Measurements from ENCODE around the gene MPRIP.
A peak's percentile ranks its signal among the peaks of the same experiment; 100 is the strongest.
"Not testable (repeated sequence)": the region's sequence is repeated elsewhere in the genome, so short reads cannot be mapped to it uniquely, and the experiment has no call there.

MPRIP gene

GRCh38 chr17:17191961-17192381 lies 149.7 kb downstream of the MPRIP start:
- FAIRE-seq = no peak

- FAIRE-seq = not testable (repeated sequence)
Observed at GRCh38 chr17:17195466-17195865, 153.2 kb downstream of the MPRIP start.

DNA sequence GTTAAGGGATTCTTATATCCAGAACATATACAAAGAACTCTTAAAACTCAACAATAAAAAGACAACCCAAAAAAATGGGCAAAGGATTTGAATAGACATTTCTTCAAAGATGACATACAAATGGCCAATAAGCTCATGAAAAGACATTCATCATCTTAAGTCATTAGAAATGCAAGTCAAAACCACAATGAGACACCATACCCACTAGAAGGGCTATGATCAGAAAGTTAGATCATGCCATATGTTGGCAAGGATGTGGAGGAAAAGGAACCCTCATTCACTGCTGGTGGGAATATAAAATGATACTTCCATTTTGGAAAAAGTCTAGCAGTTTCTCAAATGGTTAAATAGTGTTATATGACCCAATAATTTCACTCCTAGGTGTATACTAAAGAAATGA lies 154.5 kb downstream of the MPRIP start:
- FAIRE-seq = no peak

DNA sequence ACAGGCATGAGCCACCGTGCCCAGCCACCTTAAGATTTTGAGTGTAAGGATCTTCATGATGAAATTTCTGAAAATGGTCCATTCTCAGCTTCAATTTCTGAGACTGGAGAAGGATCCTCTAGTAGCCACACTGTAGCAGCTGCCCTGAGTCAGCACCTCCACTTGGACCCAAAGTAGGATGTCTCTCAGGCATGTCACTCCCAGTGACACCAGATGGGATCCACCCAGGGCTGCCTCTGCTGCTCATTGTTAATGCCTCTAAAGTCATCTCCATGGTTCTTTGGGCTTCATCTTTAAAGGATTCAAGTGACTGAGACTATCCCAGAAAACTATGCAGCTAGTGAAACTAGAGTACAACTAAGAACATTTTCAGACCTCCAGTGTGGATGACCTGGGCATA lies 156.0 kb downstream of the MPRIP start:
- no peak for FAIRE-seq

DNA sequence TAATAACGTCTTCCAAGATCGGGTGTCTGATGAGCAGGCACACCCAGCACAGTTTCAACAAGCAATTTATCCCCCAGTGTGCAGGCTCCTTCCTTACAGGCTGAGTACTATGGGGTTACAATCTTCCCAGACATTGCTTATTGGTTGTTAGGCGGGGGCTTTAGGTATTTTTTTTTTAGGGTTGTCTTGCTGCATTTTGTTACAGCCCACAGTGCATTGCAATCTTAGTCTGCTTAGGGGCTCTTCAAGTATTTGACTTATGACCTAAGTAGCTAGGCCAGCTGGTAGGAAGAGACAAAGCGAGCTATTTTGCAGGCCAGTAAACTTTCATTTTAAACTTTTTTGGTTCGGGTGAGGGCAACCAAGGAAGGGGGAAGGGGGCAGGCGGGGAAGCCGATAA lies 158.1 kb downstream of the MPRIP start:
- FAIRE-seq = no peak

GRCh38 chr17:17200831-17201230 lies 158.6 kb downstream of the MPRIP start:
- no peak for FAIRE-seq

GRCh38 chr17:17201271-17201670 lies 159.0 kb downstream of the MPRIP start:
- no peak for FAIRE-seq

DNA sequence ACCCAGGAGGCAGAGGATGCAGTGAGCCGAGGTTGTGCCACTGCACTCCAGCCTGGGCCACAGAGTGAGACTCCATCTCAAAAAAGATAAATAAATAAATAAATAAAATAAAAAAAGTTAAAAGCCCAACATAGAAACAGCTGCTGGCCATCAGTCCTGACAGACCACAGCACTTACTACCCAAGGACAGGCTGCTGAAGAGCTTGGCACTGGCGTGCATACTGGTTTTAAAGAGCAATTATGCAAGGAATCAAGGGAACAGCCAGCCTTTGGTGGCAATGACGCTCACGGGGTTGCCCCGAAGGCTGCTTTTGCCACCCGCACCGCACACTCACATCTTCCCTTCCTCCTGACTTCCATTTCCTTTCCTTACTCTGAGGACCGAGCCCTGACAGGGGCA lies 159.7 kb downstream of the MPRIP start:
- no peak for FAIRE-seq

DNA sequence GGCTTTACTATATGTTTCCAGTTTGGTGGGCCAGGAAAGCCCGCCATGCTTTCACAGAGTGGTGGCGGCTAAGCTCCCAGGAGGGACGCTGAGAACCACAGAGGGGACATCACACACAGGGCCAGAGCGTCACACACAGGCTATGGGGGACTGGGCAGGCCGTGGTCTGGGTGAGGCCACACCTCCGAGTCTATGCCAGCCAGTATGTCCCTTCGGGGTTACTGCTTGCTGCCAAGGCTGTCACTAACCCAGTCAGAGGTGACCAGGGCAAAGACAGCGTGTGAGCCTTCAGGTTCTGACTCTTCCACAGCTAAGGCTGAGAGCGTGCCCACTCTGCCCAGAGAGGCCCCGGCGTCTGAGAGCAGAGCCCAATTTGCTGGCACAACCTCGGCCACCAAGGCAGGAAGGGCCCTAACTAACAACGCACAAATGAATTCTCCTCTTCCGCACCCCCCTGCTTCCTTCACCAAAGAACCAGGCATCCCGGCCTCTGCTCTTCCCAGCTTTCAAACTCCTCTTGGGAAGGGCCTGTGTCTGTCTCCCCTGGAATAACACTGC lies 161.0 kb downstream of the MPRIP start:
- FAIRE-seq = no peak

- FAIRE-seq = no peak
Observed at GRCh38 chr17:17204041-17204591, 161.9 kb downstream of the MPRIP start.

GRCh38 chr17:17204635-17205231 lies 162.5 kb downstream of the MPRIP start:
- no peak for FAIRE-seq

- FAIRE-seq = no peak
Observed at GRCh38 chr17:17205368-17206123, 163.3 kb downstream of the MPRIP start.

GRCh38 chr17:17206124-17206912 lies 164.1 kb downstream of the MPRIP start, which contains the start of gene PLD6:
PLD6 (minus strand) TSS chr17:17206333; CDS start chr17:17206286, 47 bp downstream.
- FAIRE-seq = peak; percentile 6

- no peak for FAIRE-seq
Observed at GRCh38 chr17:17206913-17207335, 164.7 kb downstream of the MPRIP start.

- FAIRE-seq = no peak
Observed at GRCh38 chr17:17207998-17208397, 165.7 kb downstream of the MPRIP start.

DNA sequence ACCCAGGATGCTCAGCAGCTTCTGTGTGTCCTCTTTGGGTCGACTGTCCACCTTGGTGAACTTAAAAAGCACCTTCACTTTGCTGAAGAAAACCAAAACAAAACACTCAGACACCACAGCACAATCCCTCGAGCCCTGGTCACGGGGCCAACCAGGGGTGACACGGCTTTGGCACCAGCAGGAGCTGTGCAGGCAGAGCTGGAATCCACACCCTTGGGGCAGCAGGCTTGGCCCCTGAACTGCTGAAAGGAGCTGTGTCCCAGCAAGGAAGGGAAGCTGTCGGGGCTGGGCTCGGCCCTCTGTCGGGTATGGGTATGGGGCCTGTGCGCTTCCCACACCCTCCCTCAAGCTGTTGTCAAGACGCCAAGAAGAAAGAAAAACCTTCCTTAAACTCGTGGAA lies 171.5 kb downstream of the MPRIP start:
- no peak for FAIRE-seq

DNA sequence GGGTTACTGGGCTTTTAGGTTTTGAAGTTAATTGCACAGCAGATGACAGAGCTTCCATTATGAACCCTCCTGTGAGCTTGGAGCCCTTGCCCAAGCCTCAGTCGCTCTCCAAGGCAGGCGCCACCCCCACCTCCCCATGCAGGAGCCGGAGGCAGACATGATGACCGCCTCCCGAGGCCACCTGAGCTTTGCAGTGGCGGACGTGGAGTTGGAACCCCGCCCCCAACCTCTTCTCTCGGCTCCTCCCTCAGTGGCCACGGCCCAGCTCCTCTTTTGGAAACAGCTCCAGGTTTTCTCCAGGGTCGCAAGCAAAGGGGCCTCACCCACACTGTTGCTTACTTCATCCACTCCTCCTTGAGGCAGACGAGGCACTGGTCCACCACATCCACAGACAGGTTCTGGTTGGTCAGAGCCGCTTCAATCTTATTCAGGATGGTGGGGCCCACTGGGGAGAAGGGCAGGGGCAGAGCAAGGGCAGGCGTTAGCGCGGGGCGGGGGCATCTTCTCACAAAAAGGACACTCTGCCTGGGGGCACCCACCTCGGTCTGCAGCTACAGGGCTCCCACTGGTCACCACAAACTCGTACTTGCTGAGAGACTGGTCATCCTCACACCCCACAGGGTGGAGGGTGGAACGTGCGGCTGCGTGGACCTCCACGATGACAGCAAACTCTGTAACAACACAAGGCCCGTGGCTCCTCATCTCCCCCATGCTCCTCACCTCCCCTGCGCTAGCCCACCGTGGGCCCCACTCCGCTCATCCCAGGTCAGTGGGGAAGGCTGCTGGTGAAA lies 172.6 kb downstream of the MPRIP start:
- no peak for FAIRE-seq

GRCh38 chr17:17215575-17215974 lies 173.3 kb downstream of the MPRIP start:
- FAIRE-seq = no peak

DNA sequence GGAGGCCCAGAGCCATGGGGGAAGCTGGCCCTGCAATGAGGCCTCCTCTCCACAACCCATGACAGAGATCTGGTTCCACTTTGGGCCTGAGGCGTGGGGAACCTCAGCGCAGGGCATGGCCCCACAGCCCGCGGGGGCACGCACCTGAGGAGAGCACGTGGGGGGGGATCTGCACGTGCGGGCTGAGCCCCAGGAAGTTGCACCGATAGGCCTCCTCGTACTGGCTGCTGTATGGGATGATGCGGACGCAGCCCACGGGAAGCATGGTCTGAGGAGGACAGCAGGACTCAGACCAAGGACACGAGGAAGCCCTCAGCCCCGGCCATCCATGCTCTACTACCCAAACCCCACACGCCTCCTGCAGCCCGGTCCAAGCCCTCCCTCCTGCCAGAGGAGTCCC lies 174.0 kb downstream of the MPRIP start:
- FAIRE-seq = no peak

DNA sequence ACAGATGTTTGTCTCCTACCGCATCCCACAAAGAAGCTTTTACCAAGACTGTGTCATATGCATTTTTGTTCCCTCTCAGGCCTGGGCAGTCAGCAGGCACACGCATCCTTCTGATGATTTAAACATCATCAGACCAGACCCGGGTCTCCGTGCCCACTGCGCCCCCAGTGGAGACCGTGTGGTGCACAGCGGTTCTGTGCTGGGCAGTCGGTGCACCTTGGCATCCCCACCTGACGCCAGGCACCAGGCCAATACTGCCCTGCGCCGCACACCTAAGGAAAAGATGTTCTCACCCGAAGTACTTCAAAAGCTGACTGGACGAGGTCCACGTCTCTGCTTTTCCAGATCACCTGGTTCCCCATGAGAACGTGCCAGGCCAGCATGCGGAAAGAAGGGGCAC lies 174.5 kb downstream of the MPRIP start:
- FAIRE-seq = no peak

GRCh38 chr17:17217995-17218394 lies 175.7 kb downstream of the MPRIP start:
- FAIRE-seq = no peak

DNA sequence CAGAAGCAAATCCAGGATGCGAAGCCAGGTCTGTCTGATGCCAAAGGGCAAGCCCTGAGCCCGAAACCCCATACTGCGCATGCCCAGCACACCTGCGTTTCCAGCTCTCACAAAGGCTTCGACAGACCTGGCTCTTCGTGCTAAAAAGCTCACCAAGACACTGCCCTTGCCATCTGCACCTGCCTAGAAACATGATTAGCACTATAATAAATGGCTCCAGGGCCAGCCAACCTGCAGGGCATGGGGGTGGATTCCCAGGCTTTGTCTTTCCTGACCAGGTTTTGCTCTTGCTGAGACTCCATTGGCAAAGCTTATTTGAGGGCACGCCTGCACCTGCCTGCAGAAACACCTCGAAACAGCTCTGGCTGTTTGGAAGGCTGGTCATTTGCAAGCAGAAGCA lies 178.3 kb downstream of the MPRIP start:
- FAIRE-seq = no peak
